GM23338 (cell line): ENCODE results near the gene SNRPF. TPM values are rescaled to one million over a fixed set of nuclear protein-coding genes. Genes with fewer than 3 reads are reported as not detected.

Experiments used
- ATAC-seq: fragments of 200-7000 bp; cut with Tn5 transposase; 3 replicates; pipeline ENCODE4 v1.9.1; 2020
- DNase-seq: peaks from one replicate; pipeline ENCODE4 v3.0.0-alpha.2; 2015; ENCODE audit warnings: low spot score
- H2AFZ ChIP-seq: fragments of 200-600 bp; sonication (generic); 2 replicates; pipeline ENCODE4 v1.8.0; 2016; ENCODE audit warnings: antibody characterized with exemption, mild to moderate bottlenecking, moderate library complexity
- H3F3A ChIP-seq: fragments of 200-600 bp; sonication (generic); replicated peaks from 2 replicates; pipeline ENCODE4 v1.8.0; 2017; ENCODE audit warnings: antibody characterized with exemption, mixed run types, low read depth
- H3K27ac ChIP-seq: fragments of 200-600 bp; sonication (generic); 2 replicates; pipeline ENCODE4 v1.6.1; 2016; ENCODE audit warnings: low read depth
- H3K27me3 ChIP-seq: fragments of 200-600 bp; sonication (generic); 2 replicates; pipeline ENCODE4 v1.8.0; 2016; ENCODE audit warnings: mild to moderate bottlenecking, mixed run types, moderate library complexity; ENCODE audit not compliant: insufficient read depth
- H3K36me3 ChIP-seq: fragments of 200-600 bp; sonication (generic); 2 replicates; pipeline ENCODE4 v1.8.0; 2016; ENCODE audit warnings: mild to moderate bottlenecking; ENCODE audit not compliant: insufficient read depth
- H3K4me1 ChIP-seq: fragments of 200-600 bp; sonication (generic); 2 replicates; pipeline ENCODE4 v1.8.0; 2016; ENCODE audit warnings: mild to moderate bottlenecking, moderate library complexity; ENCODE audit not compliant: insufficient read depth
- H3K4me2 ChIP-seq: fragments of 200-600 bp; sonication (generic); 2 replicates; pipeline ENCODE4 v1.7.1; 2017; ENCODE audit warnings: mixed run types
- H3K4me3 ChIP-seq: fragments of 200-600 bp; sonication (generic); 2 replicates; pipeline ENCODE4 v1.6.1; 2016; ENCODE audit warnings: mixed run types
- H3K79me2 ChIP-seq: fragments of 200-600 bp; sonication (generic); replicated peaks from 2 replicates; pipeline ENCODE4 v1.8.0; 2017; ENCODE audit warnings: mild to moderate bottlenecking; ENCODE audit not compliant: insufficient read depth
- H3K9me2 ChIP-seq: fragments of 200-600 bp; sonication (generic); 2 replicates; pipeline ENCODE4 v1.8.0; 2017; ENCODE audit not compliant: insufficient read depth
- H4K20me1 ChIP-seq: fragments of 200-600 bp; sonication (generic); replicated peaks from 2 replicates; pipeline ENCODE4 v1.8.0; 2017; ENCODE audit warnings: mild to moderate bottlenecking; ENCODE audit not compliant: insufficient read depth
- H3K27ac Mint-ChIP-seq: 2 replicates; pipeline ENCODE4 v1.8.0; 2020; ENCODE audit warnings: inconsistent platforms, mild to moderate bottlenecking, moderate library complexity, mixed read lengths
- H3K27me3 Mint-ChIP-seq: 3 replicates; pipeline ENCODE4 v1.8.0; 2022; ENCODE audit warnings: low read depth, mild to moderate bottlenecking, moderate library complexity, mixed read lengths, inconsistent platforms; ENCODE audit not compliant: insufficient read depth, poor library complexity
- H3K36me3 Mint-ChIP-seq: 3 replicates; pipeline ENCODE4 v1.8.0; 2021; ENCODE audit warnings: low read depth, mild to moderate bottlenecking, inconsistent platforms, moderate library complexity, mixed read lengths
- H3K4me1 Mint-ChIP-seq: 3 replicates; pipeline ENCODE4 v1.8.0; 2020; ENCODE audit warnings: mild to moderate bottlenecking, inconsistent platforms, mixed read lengths
- H3K4me3 Mint-ChIP-seq: 3 replicates; pipeline ENCODE4 v1.8.0; 2021; ENCODE audit warnings: moderate library complexity, mild to moderate bottlenecking, inconsistent platforms, mixed read lengths
- H3K9me3 Mint-ChIP-seq: 3 replicates; pipeline ENCODE4 v1.8.0; 2020; ENCODE audit warnings: moderate library complexity, mild to moderate bottlenecking, inconsistent platforms, mixed read lengths
- CREB1 ChIP-seq: fragments of 250-450 bp; sonication (Bioruptor Pico); IDR thresholded peaks from 2 replicates; pipeline ENCODE4 v1.5.0; 2020; ENCODE audit warnings: low read depth, mild to moderate bottlenecking, moderate library complexity
- CTCF ChIP-seq, 2 experiments: fragments of 200-600 bp in 1 of 2; sonication (generic) in 1 of 2; conservative IDR thresholded peaks; 2 replicates each; pipeline versions ENCODE4 v1.5.1 to v1.6.1; 2016 to 2017; ENCODE audit warnings: antibody characterized with exemption in 2 of 2, low read depth in 2 of 2, mild to moderate bottlenecking in 2 of 2, moderate library complexity in 1 of 2
- ETS1 ChIP-seq: IDR thresholded peaks from 2 replicates; pipeline ENCODE4 v1.6.1; 2016; ENCODE audit warnings: antibody characterized with exemption
- EZH2 ChIP-seq: fragments of 200-600 bp; sonication (generic); IDR thresholded peaks from one replicate; pipeline ENCODE4 v1.8.0; 2017; ENCODE audit warnings: antibody characterized with exemption, mild to moderate bottlenecking, low read depth; ENCODE audit not compliant: unreplicated experiment
- EZH2phosphoT487 ChIP-seq: fragments of 200-600 bp; sonication (generic); IDR thresholded peaks from one replicate; pipeline ENCODE4 v1.8.1; 2018; ENCODE audit warnings: antibody characterized with exemption; ENCODE audit not compliant: unreplicated experiment
- JUNB ChIP-seq: IDR thresholded peaks from one replicate; pipeline ENCODE4 v1.6.1; 2016; ENCODE audit warnings: antibody characterized with exemption; ENCODE audit not compliant: unreplicated experiment
- NANOG ChIP-seq: IDR thresholded peaks from 2 replicates; pipeline ENCODE4 v1.6.1; 2016; ENCODE audit warnings: antibody characterized with exemption, borderline replicate concordance
- POLR2AphosphoS5 ChIP-seq: IDR thresholded peaks from 2 replicates; pipeline ENCODE4 v1.6.1; 2016; ENCODE audit warnings: antibody characterized with exemption, low read depth
- REST ChIP-seq: IDR thresholded peaks from one replicate; pipeline ENCODE4 v1.6.1; 2018; ENCODE audit warnings: antibody characterized with exemption; ENCODE audit not compliant: unreplicated experiment
- STAT1 ChIP-seq: IDR thresholded peaks from one replicate; pipeline ENCODE4 v1.6.1; 2016; ENCODE audit warnings: antibody characterized with exemption; ENCODE audit not compliant: unreplicated experiment
- ZNF114 ChIP-seq: fragments of 250-450 bp; sonication (Bioruptor Pico); IDR thresholded peaks from 2 replicates; pipeline ENCODE4 v1.5.0; 2020; ENCODE audit warnings: mild to moderate bottlenecking, moderate library complexity
- ZNF331 ChIP-seq: fragments of 250-450 bp; sonication (Bioruptor Pico); IDR thresholded peaks from 2 replicates; pipeline ENCODE4 v1.5.0; 2020; ENCODE audit warnings: low read depth, mild to moderate bottlenecking, moderate library complexity
- ZNF462 ChIP-seq: fragments of 250-450 bp; sonication (Bioruptor Pico); IDR thresholded peaks from 2 replicates; pipeline ENCODE4 v1.5.0; 2020; ENCODE audit warnings: mild to moderate bottlenecking, moderate library complexity
- polyA plus RNA-seq: library from polyadenylated mRNA; unstranded; fragments of >200 nt; fragmentation: Nextera tagmentation; extraction: Ambion mirVana; gene quantifications from 2 replicates; pipeline ENCODE4 v1.2.1, GENCODE V29; 2016
- total RNA-seq: library from RNA; depleted of rRNA; stranded (reverse); fragments of >200 nt; shearing (Covaris generic); gene quantifications from 2 replicates; pipeline ENCODE4 v1.2.3, GENCODE V29; 2014

SNRPF gene
- total and polyA plus RNA-seq, 2 experiments from 2014 or later = 31.1 to 475 TPM

- Mint-ChIP-seq H3K36me3 (no peaks in the 10 kb centered on the region), H3K4me3 (no peak overlapping the region), H3K9me3 (no peaks in the 10 kb centered on the region), H3K4me1 (peaks cover 11% of the 10 kb centered on the region), H3K27me3 (peaks cover 1% of the 10 kb centered on the region), H3K27ac (no peak overlapping the region)
- Histone ChIP-seq H3K4me3 (no peak overlapping the region), H3K27ac (no peak overlapping the region), H2AFZ (no peak overlapping the region), H4K20me1 (no peaks in the 10 kb centered on the region), H3K79me2 (no peaks in the 10 kb centered on the region), H3K4me2 (no peak overlapping the region), H3K27me3 (no peaks in the 10 kb centered on the region), H3K4me1 (peaks cover 7% of the 10 kb centered on the region; the same call in 1 of the 2 replicates), H3F3A (no peaks in the 10 kb centered on the region), H3K9me2 (no peaks in the 10 kb centered on the region), H3K36me3 (no peaks in the 10 kb centered on the region)
- TF ChIP-seq EZH2phosphoT487 = no peak
- TF ChIP-seq ZNF331 = no peak
- TF ChIP-seq POLR2AphosphoS5 = no peak
- no peak for TF ChIP-seq JUNB
- no peak for TF ChIP-seq REST
- TF ChIP-seq STAT1 = no peak
- TF ChIP-seq CREB1 (CRISPR knock-in tag) = no peak
- TF ChIP-seq ZNF462 (CRISPR knock-in tag) = no peak
- TF ChIP-seq CTCF (conservative IDR thresholded peaks at IDR 0.05; ENCODE audit: low read depth in 2 of 2) = no peak
- no peak for TF ChIP-seq ETS1
- no peak for TF ChIP-seq EZH2
- no peak for TF ChIP-seq ZNF114
- no peak for TF ChIP-seq NANOG
- no peak for DNase-seq
- ATAC-seq = no peak
These were observed 22.6 kb upstream of the SNRPF start for GRCh38 chr12:95836185-95836609.
